ENCODE data around the gene PRSS2.

PRSS2 gene

GRCh38 chr7:142804728-142805207, 34.0 kb downstream of the PRSS2 start:
- no peak for DNase-seq

GRCh38 chr7:142805350-142806021, 34.7 kb downstream of the PRSS2 start:
- no peak for DNase-seq

- DNase-seq: no peak
Observed at GRCh38 chr7:142806022-142806356, 35.2 kb downstream of the PRSS2 start.

- DNase-seq: no peak
Observed at GRCh38 chr7:142806957-142807356, 36.2 kb downstream of the PRSS2 start.

GRCh38 chr7:142807855-142808460, 37.2 kb downstream of the PRSS2 start:
- no peak for DNase-seq

- DNase-seq: no peak
Observed at GRCh38 chr7:142808461-142808801, 37.7 kb downstream of the PRSS2 start.

GRCh38 chr7:142808802-142809583, 38.2 kb downstream of the PRSS2 start:
- DNase-seq: no peak

- DNase-seq: no peak
Observed at GRCh38 chr7:142809671-142810070, 38.9 kb downstream of the PRSS2 start.

- peak; percentile 5 for DNase-seq
Observed at GRCh38 chr7:142811154-142811737, 40.5 kb downstream of the PRSS2 start.

GRCh38 chr7:142812437-142813215, 41.9 kb downstream of the PRSS2 start:
- no peak for DNase-seq

- DNase-seq: no peak
Observed at GRCh38 chr7:142813226-142813625, 42.5 kb downstream of the PRSS2 start.

GRCh38 chr7:142813699-142814098, 42.9 kb downstream of the PRSS2 start:
- DNase-seq: no peak

GRCh38 chr7:142814451-142814850, 43.7 kb downstream of the PRSS2 start:
- no peak for DNase-seq

- DNase-seq: no peak
Observed at GRCh38 chr7:142815134-142815533, 44.4 kb downstream of the PRSS2 start.

GRCh38 chr7:142817506-142817905, 46.7 kb downstream of the PRSS2 start:
- no peak for DNase-seq

- DNase-seq: no peak
Observed at GRCh38 chr7:142819530-142819929, 48.8 kb downstream of the PRSS2 start.

- DNase-seq: no peak
Observed at GRCh38 chr7:142822714-142823113, 51.9 kb downstream of the PRSS2 start.

Data from NCI-H1436 (cell line).